HUDEP-2 (cell line): ENCODE results near the gene IQGAP3.

Experiments used
- DNase-seq, 76 experiments: peaks; one replicate each; lab custom pipeline; 2025; ENCODE audit not compliant: unreplicated experiment in 76 of 76; lab: John Stamatoyannopoulos, UW

The IQGAP3 gene

GRCh38 chr1:156522443-156522970 is 49.9 kb downstream of the IQGAP3 start:
- DNase-seq: no peak

GRCh38 chr1:156517748-156518147 is 54.6 kb downstream of the IQGAP3 start:
- DNase-seq: no peak

- no peak for DNase-seq
These were observed 55.5 kb downstream of the IQGAP3 start for GRCh38 chr1:156516821-156517220.

GRCh38 chr1:156515956-156516355 is 56.4 kb downstream of the IQGAP3 start:
- no peak for DNase-seq

- no peak for DNase-seq
These were observed 59.2 kb downstream of the IQGAP3 start for GRCh38 chr1:156513185-156513584.

- no peak for DNase-seq
These were observed 60.7 kb downstream of the IQGAP3 start for GRCh38 chr1:156511644-156512043.

GRCh38 chr1:156510709-156511108 is 61.7 kb downstream of the IQGAP3 start:
- DNase-seq: peak in 1 of 76 experiments; percentile 6

GRCh38 chr1:156509424-156510034 is 62.8 kb downstream of the IQGAP3 start:
- no peak for DNase-seq

GRCh38 chr1:156508955-156509234 is 63.5 kb downstream of the IQGAP3 start:
- peak in 10 of 76 experiments; percentile 8 to 32 (median 22) for DNase-seq

GRCh38 chr1:156508205-156508954 is 64.0 kb downstream of the IQGAP3 start:
- no peak for DNase-seq

- no peak for DNase-seq
These were observed 65.9 kb downstream of the IQGAP3 start for GRCh38 chr1:156506450-156506849.

GRCh38 chr1:156505679-156506298 is 66.6 kb downstream of the IQGAP3 start:
- DNase-seq: no peak

GRCh38 chr1:156504821-156505678 is 67.3 kb downstream of the IQGAP3 start:
- DNase-seq: peak in 74 of 76 experiments; percentile 49 to 98 (median 92)

GRCh38 chr1:156504438-156504813 is 67.9 kb downstream of the IQGAP3 start:
- peak in 3 of 76 experiments; percentile 12 to 37 (median 16) for DNase-seq

GRCh38 chr1:156503698-156504437 is 68.5 kb downstream of the IQGAP3 start:
- no peak for DNase-seq

- DNase-seq: no peak
These were observed 69.3 kb downstream of the IQGAP3 start for GRCh38 chr1:156502894-156503697.

GRCh38 chr1:156502391-156502893 is 69.9 kb downstream of the IQGAP3 start:
- DNase-seq: no peak

- peak in 75 of 76 experiments; percentile 25 to 94 (median 87) for DNase-seq
These were observed 71.4 kb downstream of the IQGAP3 start for GRCh38 chr1:156500793-156501506.

GRCh38 chr1:156500543-156500792 is 71.9 kb downstream of the IQGAP3 start, which contains the start of gene MEF2D:
Gene MEF2D (minus strand): TSS chr1:156500775. CDS start chr1:156483292, 17,483 bp downstream.
- no peak for DNase-seq
